ENCODE results near the gene MCU. TPM values are rescaled to one million over a fixed set of nuclear protein-coding genes. Genes with fewer than 3 reads are reported as not detected.
"Not testable (repeated sequence)": the region's sequence is repeated elsewhere in the genome, so short reads cannot be mapped to it uniquely, and the experiment has no call there.

The MCU gene
- total RNA-seq, 1 donor from 2014 or later = 27.0 TPM

- H3K27me3 Mint-ChIP-seq = no peaks in the 10 kb centered on the region
- no peaks in the 10 kb centered on the region for H3K36me3 Mint-ChIP-seq
- TF ChIP-seq, protein P1, sequence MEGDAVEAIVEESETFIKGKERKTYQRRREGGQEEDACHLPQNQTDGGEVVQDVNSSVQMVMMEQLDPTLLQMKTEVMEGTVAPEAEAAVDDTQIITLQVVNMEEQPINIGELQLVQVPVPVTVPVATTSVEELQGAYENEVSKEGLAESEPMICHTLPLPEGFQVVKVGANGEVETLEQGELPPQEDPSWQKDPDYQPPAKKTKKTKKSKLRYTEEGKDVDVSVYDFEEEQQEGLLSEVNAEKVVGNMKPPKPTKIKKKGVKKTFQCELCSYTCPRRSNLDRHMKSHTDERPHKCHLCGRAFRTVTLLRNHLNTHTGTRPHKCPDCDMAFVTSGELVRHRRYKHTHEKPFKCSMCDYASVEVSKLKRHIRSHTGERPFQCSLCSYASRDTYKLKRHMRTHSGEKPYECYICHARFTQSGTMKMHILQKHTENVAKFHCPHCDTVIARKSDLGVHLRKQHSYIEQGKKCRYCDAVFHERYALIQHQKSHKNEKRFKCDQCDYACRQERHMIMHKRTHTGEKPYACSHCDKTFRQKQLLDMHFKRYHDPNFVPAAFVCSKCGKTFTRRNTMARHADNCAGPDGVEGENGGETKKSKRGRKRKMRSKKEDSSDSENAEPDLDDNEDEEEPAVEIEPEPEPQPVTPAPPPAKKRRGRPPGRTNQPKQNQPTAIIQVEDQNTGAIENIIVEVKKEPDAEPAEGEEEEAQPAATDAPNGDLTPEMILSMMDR (conservative IDR thresholded peaks at IDR 0.05) = no peak
- H3K4me1 Mint-ChIP-seq (ENCODE audit: unreplicated experiment) = peaks cover 20% of the 10 kb centered on the region
- no peak overlapping the region for H3K4me3 Mint-ChIP-seq
- H3K9me3 Mint-ChIP-seq = no peaks in the 10 kb centered on the region
- DNase-seq (ENCODE audit: extremely low spot score, unreplicated experiment) = no peak
- no peak overlapping the region for H3K27ac Mint-ChIP-seq
These were observed 42.0 kb downstream of the MCU start for GRCh38 chr10:72733989-72734388.

DNA sequence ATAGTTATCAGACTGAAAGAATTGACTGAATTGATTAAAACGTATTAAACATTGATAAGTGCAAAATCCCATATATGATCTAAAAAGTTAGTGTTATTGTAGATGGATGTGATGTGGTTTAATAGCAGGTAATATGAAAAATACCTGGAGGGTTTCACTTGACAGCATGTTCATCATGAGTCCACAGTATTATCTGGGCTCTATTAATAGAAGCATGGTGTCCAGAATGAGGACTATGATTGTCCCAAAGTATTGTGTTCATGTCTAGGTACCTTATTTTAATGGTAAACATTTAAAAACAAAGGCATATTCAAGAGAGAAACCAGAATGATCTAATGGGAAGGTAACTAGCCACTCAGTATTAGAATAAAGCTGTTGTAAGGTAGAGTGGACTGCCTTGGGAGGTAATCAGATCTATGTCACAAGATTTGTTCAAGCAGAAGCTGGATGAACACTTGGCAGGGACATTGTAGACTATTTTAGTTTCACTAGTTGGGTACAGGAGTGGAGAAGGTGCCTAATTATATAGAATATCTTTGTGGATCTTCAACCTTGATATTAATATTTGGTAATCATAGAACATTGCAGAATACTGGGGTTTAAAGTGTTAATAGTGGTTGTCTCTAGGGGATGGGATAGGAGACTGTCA is 43.5 kb downstream of the MCU start:
- Mint-ChIP-seq H3K9me3 (no peaks in the 10 kb centered on the region), H3K27ac (no peak overlapping the region), H3K36me3 (peaks cover under 1% of the 10 kb centered on the region), H3K4me3 (no peak overlapping the region), H3K4me1 (ENCODE audit: unreplicated experiment) (peaks cover 20% of the 10 kb centered on the region), H3K27me3 (no peaks in the 10 kb centered on the region)
- TF ChIP-seq, protein P1 (conservative IDR thresholded peaks at IDR 0.05) = no peak
- DNase-seq (ENCODE audit: extremely low spot score, unreplicated experiment) = no peak

DNA sequence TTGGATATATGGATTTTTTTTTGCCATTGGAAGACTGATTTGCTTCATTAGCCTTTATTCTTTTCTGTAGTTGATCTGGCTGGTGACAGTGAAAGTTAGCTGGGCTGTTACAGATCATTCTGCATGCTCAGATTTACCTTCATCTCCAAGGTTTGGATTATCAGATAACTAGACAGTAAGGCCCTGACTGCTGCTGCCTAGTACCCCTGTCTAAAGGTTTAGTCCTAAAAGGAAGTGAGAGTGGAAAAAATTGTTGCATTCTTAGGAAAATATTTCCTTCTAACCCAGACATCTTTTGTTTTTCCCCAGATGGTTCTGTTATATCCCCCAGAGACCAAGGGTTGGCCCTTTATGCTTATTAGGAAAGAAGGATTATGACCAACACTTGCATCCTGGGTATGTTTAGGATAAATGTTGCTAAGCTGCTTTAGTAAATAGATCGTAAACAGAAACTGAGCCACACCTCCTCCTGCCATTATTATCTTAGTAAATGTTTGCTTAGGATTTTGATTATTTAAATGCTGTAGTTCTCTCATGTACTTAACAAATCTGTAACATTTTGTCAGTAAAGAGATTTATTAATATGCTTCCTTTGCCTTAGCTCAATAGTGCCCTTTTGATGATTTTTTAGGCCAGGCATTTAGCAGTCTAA is 44.4 kb downstream of the MCU start:
- TF ChIP-seq, protein P1 (conservative IDR thresholded peaks at IDR 0.05) = no peak
- Mint-ChIP-seq H3K27me3 (no peaks in the 10 kb centered on the region), H3K36me3 (peaks cover 4% of the 10 kb centered on the region), H3K4me1 (ENCODE audit: unreplicated experiment) (peaks cover 24% of the 10 kb centered on the region), H3K9me3 (no peaks in the 10 kb centered on the region), H3K27ac (peak overlapping the region; percentile 73), H3K4me3 (no peak overlapping the region)
- no peak for DNase-seq (ENCODE audit: extremely low spot score, unreplicated experiment)

DNA sequence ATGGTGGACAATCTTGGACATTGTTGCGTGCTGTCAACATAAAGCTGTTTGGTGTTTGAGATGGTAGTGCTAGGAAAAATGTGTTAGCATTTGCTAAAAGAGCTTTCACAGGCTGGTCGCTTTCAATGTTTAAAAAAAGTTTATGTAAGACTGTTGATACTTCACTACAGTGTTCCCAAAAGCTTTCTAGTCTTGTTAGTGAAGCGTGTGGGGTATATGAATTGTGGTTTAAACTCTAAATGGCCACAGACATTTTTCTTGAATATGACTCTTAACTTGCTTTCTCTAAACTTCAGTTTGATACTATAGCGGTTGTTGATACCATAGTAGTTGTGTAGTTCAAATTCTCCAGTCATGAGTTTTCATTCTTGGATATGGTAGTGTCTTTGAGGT is 44.9 kb downstream of the MCU start:
- Mint-ChIP-seq H3K9me3 (no peaks in the 10 kb centered on the region), H3K27ac (peak overlapping the region; percentile 73), H3K27me3 (no peaks in the 10 kb centered on the region), H3K36me3 (peaks cover 4% of the 10 kb centered on the region), H3K4me1 (ENCODE audit: unreplicated experiment) (peaks cover 24% of the 10 kb centered on the region), H3K4me3 (no peak overlapping the region)
- DNase-seq (ENCODE audit: extremely low spot score, unreplicated experiment) = no peak
- TF ChIP-seq, protein P1 (conservative IDR thresholded peaks at IDR 0.05) = no peak

DNA sequence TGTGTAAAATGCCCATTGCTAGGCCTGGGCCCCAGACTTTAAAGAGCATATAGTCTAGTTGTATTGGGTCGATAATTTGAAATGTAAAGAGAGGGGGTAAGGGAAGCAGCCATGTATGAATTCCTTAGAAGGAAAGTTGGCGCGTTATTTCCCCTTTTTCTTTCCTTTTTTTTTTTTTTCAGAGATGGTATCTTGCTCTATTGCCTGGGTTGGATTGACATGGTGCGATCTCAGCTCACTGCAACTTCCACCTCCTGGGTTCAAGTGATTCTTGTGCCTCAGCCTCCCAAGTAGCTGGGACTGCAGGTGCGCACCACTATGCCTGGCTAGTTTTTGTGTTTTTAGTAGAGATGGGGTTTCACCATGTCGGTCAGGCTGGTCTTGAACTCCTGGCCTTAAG is 45.4 kb downstream of the MCU start:
- H3K9me3 Mint-ChIP-seq; DNase-seq (ENCODE audit: extremely low spot score, unreplicated experiment); H3K36me3 Mint-ChIP-seq; H3K4me3 Mint-ChIP-seq; H3K27me3 Mint-ChIP-seq: not testable (repeated sequence)
- Mint-ChIP-seq H3K4me1 (ENCODE audit: unreplicated experiment) (peaks cover 26% of the 10 kb centered on the region), H3K27ac (peak overlapping the region; percentile 73)

- Mint-ChIP-seq H3K4me1 (ENCODE audit: unreplicated experiment) (peaks cover 32% of the 10 kb centered on the region), H3K27ac (peak overlapping the region; percentile 7), H3K4me3 (no peak overlapping the region), H3K36me3 (peaks cover 8% of the 10 kb centered on the region), H3K9me3 (no peaks in the 10 kb centered on the region), H3K27me3 (no peaks in the 10 kb centered on the region)
- no peak for DNase-seq (ENCODE audit: extremely low spot score, unreplicated experiment)
- TF ChIP-seq, protein P1 (conservative IDR thresholded peaks at IDR 0.05) = no peak
These were observed 46.5 kb downstream of the MCU start for GRCh38 chr10:72738486-72738885.

Measured in type B pancreatic cell (in vitro differentiated cells).